ENCODE results near the gene DDX23.
"Not testable (repeated sequence)": the region's sequence is repeated elsewhere in the genome, so short reads cannot be mapped to it uniquely, and the experiment has no call there.

The DDX23 gene

GRCh38 chr12:48851883-48852733 is at the start of gene DDX23:
DDX23 (minus strand) TSS chr12:48852163; CDS start chr12:48845782, 6,381 bp downstream.
- peak; percentile 97 for DNase-seq

- peak; percentile 77 for DNase-seq
Measured at GRCh38 chr12:48901278-48901677, 49.3 kb upstream of the DDX23 start.

- no peak for DNase-seq
Measured at GRCh38 chr12:48899651-48900050, 47.7 kb upstream of the DDX23 start.

GRCh38 chr12:48894271-48894670 is 42.3 kb upstream of the DDX23 start:
- DNase-seq: no peak

- DNase-seq: peak; percentile 85
Measured at GRCh38 chr12:48890657-48891418, 38.9 kb upstream of the DDX23 start.

GRCh38 chr12:48889679-48890078 is 37.7 kb upstream of the DDX23 start:
- DNase-seq: no peak

- DNase-seq: no peak
Measured at GRCh38 chr12:48883305-48884161, 31.6 kb upstream of the DDX23 start.

- DNase-seq: no peak
Measured at GRCh38 chr12:48882972-48883304, 31.0 kb upstream of the DDX23 start.

- no peak for DNase-seq
Measured at GRCh38 chr12:48882315-48882687, 30.3 kb upstream of the DDX23 start.

GRCh38 chr12:48881686-48882314 is 29.8 kb upstream of the DDX23 start:
- no peak for DNase-seq

- DNase-seq: no peak
Measured at GRCh38 chr12:48880647-48881046, 28.7 kb upstream of the DDX23 start.

- DNase-seq: no peak
Measured at GRCh38 chr12:48878548-48878947, 26.6 kb upstream of the DDX23 start.

GRCh38 chr12:48875944-48876515 is 24.1 kb upstream of the DDX23 start:
- DNase-seq: no peak

GRCh38 chr12:48873534-48873933 is 21.6 kb upstream of the DDX23 start:
- DNase-seq: not testable (repeated sequence)

- DNase-seq: no peak
Measured at GRCh38 chr12:48873096-48873495, 21.1 kb upstream of the DDX23 start.

- no peak for DNase-seq
Measured at GRCh38 chr12:48869191-48869590, 17.2 kb upstream of the DDX23 start.

- DNase-seq: no peak
Measured at GRCh38 chr12:48868451-48868850, 16.5 kb upstream of the DDX23 start.

- no peak for DNase-seq
Measured at GRCh38 chr12:48866052-48866711, 14.2 kb upstream of the DDX23 start.

GRCh38 chr12:48865281-48866051 is 13.5 kb upstream of the DDX23 start, which contains the start of gene RND1:
RND1 (minus strand) TSS chr12:48865870; CDS start chr12:48865767, 103 bp downstream.
- peak; percentile 92 for DNase-seq

- DNase-seq: no peak
Measured at GRCh38 chr12:48863291-48863690, 11.3 kb upstream of the DDX23 start.

GRCh38 chr12:48862760-48863159 is 10.8 kb upstream of the DDX23 start:
- no peak for DNase-seq

Data from activated CD4-positive, alpha-beta T cell treated with anti-CD3 and anti-CD28 coated beads, Interleukin-2, Interleukin-6, amounts not matched to agents 100 ng/mL and 50 ng/mL, durations not matched to agents 16 hours and 8 hours (primary cell).